Endothelial cell of umbilical vein (primary cell): Measurements from ENCODE around the gene SYTL4. TPM values are rescaled to one million over a fixed set of nuclear protein-coding genes. Genes with fewer than 3 reads are reported as not detected.

ENCODE experiments used
- BruUV-seq: library from RNA; stranded (reverse); fragments of 400-500 nt; replicated peaks from 2 replicates; lab custom pipeline; 2021; lab: Mats Ljungman, UMichigan
- CTCF ChIA-PET: fragments of 300-600, 350-600 bp; sonication (Branson Sonifier 250); formaldehyde crosslinking; loops from one replicate; lab custom pipeline; 2021; ENCODE audit warnings: antibody characterized with exemption, inconsistent platforms; lab: Charles Lee
- POLR2A ChIA-PET: fragments of 300-600, 350-600 bp; sonication (Branson Sonifier 250); formaldehyde crosslinking; loops from one replicate; lab custom pipeline; 2021; ENCODE audit warnings: antibody characterized with exemption, inconsistent platforms; lab: Charles Lee
- DNase-seq: peaks from one replicate; pipeline ENCODE4 v3.0.0-alpha.2; 2011; ENCODE audit warnings: low read depth, low spot score
- FAIRE-seq: peaks from 2 replicates; lab custom pipeline; 2011; peaks lifted over from hg19 to GRCh38; lab: Jason Lieb, UNC
- H2AFZ ChIP-seq: 2 replicates; pipeline ENCODE4 v1.6.0; 2012; ENCODE audit warnings: low read depth, low read length, control low read depth, inconsistent platforms
- H3K27ac ChIP-seq: 2 replicates; pipeline ENCODE4 v1.5.1; 2011; ENCODE audit warnings: low read depth, mild to moderate bottlenecking, control low read depth, low read length, moderate library complexity; ENCODE audit not compliant: insufficient read depth
- H3K27me3 ChIP-seq, 2 experiments: 2 replicates each; pipeline versions ENCODE4 v1.6.0 to v1.6.1; 2011; ENCODE audit warnings: low read length in 2 of 2, mixed read lengths in 1 of 2; ENCODE audit not compliant: control insufficient read depth in 2 of 2, insufficient read depth in 2 of 2
- H3K36me3 ChIP-seq, 2 experiments: 2 replicates in 1 of 2; 3 replicates in 1 of 2; pipeline ENCODE4 v1.5.1; 2011; ENCODE audit warnings: low read length in 2 of 2, mild to moderate bottlenecking in 1 of 2, moderate library complexity in 1 of 2; ENCODE audit not compliant: control insufficient read depth in 2 of 2, insufficient read depth in 2 of 2; ENCODE audit errors: extremely low read depth in 1 of 2
- H3K4me1 ChIP-seq: 3 replicates; pipeline ENCODE4 v1.5.1; 2011; ENCODE audit warnings: mild to moderate bottlenecking, low read length; ENCODE audit not compliant: control insufficient read depth, insufficient read depth; ENCODE audit errors: extremely low read depth
- H3K4me2 ChIP-seq: 2 replicates; pipeline ENCODE4 v1.6.1; 2011; ENCODE audit warnings: low read length, control low read depth, mixed read lengths; ENCODE audit not compliant: insufficient read depth
- H3K4me3 ChIP-seq, 3 experiments: fragments of 200-600 bp in 1 of 3; sonication (generic), shearing (Covaris generic) in 1 of 3; replicated peaks in 1 of 3; 2 replicates each; pipeline ENCODE4 v1.5.1; 2011 to 2016; ENCODE audit warnings: control low read depth in 3 of 3, low read length in 3 of 3, mild to moderate bottlenecking in 2 of 3, inconsistent platforms in 1 of 3, low read depth in 1 of 3, moderate library complexity in 1 of 3; ENCODE audit not compliant: insufficient read depth in 1 of 3
- H3K79me2 ChIP-seq: 2 replicates; pipeline ENCODE4 v1.6.0; 2012; ENCODE audit warnings: low read length, inconsistent platforms; ENCODE audit not compliant: control insufficient read depth, insufficient read depth
- H3K9ac ChIP-seq: replicated peaks from 2 replicates; pipeline ENCODE3; 2011; ENCODE audit warnings: low read length, control low read depth; ENCODE audit not compliant: insufficient read depth; ENCODE audit errors: extremely low read depth
- H3K9me1 ChIP-seq: replicated peaks from 3 replicates; pipeline ENCODE4 v1.6.0; 2011; ENCODE audit warnings: mild to moderate bottlenecking, low read length; ENCODE audit not compliant: control insufficient read depth, insufficient read depth; ENCODE audit errors: extremely low read depth
- H3K9me3 ChIP-seq: replicated peaks from 2 replicates; pipeline ENCODE4 v1.5.1; 2012; ENCODE audit warnings: low read length, inconsistent platforms; ENCODE audit not compliant: control insufficient read depth, insufficient read depth
- H4K20me1 ChIP-seq: replicated peaks from 2 replicates; pipeline ENCODE3; 2011; ENCODE audit warnings: mild to moderate bottlenecking, low read length; ENCODE audit not compliant: control insufficient read depth, insufficient read depth; ENCODE audit errors: extremely low read depth
- CTCF ChIP-seq, 2 donors: IDR thresholded peaks; 1 replicate in 1 of 2; 2 replicates in 1 of 2; pipeline ENCODE4 v1.5.1; 2011; ENCODE audit warnings: low read length in 2 of 2, mild to moderate bottlenecking in 2 of 2, moderate library complexity in 2 of 2, control low read depth in 1 of 2, inconsistent platforms in 1 of 2, low read depth in 1 of 2; ENCODE audit not compliant: insufficient read depth in 1 of 2; ENCODE audit errors: extremely low read depth in 1 of 2
- EZH2 ChIP-seq: IDR thresholded peaks from 2 replicates; pipeline ENCODE4 v1.6.1; 2012; ENCODE audit warnings: borderline replicate concordance, low read depth, mild to moderate bottlenecking, moderate library complexity, low read length, inconsistent platforms; ENCODE audit not compliant: severe bottlenecking
- FOS ChIP-seq: IDR thresholded peaks from 2 replicates; pipeline ENCODE4 v1.6.1; 2011; ENCODE audit warnings: mild to moderate bottlenecking, low read length, moderate library complexity, borderline replicate concordance; ENCODE audit not compliant: insufficient read depth
- GATA2 ChIP-seq: IDR thresholded peaks from 2 replicates; pipeline ENCODE4 v1.7.0; 2011; ENCODE audit warnings: low read depth, mild to moderate bottlenecking, moderate library complexity, mixed read lengths, low read length; ENCODE audit not compliant: insufficient read length, insufficient read depth
- JUN ChIP-seq: IDR thresholded peaks from 2 replicates; pipeline ENCODE4 v1.6.1; 2011; ENCODE audit warnings: borderline replicate concordance, low read depth; ENCODE audit not compliant: insufficient read length, insufficient read depth
- MAX ChIP-seq: IDR thresholded peaks from 2 replicates; pipeline ENCODE4 v1.6.1; 2011; ENCODE audit not compliant: insufficient read depth, insufficient read length
- MYC ChIP-seq: IDR thresholded peaks from one replicate; pipeline ENCODE4 v1.6.1; 2011; ENCODE audit warnings: mild to moderate bottlenecking, low read depth, low read length
- POLR2A ChIP-seq: IDR thresholded peaks from 2 replicates; pipeline ENCODE4 v1.6.1; 2012; ENCODE audit warnings: low read depth, mild to moderate bottlenecking, control low read depth, low read length
- POLR2AphosphoS5 ChIP-seq: IDR thresholded peaks from 2 replicates; pipeline ENCODE4 v1.6.1; 2012; ENCODE audit warnings: low read depth, mild to moderate bottlenecking, control low read depth, low read length, moderate library complexity; ENCODE audit not compliant: insufficient read depth
- dilution Hi-C: fragments of 300-500 bp; cut with MboI; formaldehyde crosslinking; loops from one replicate; pipeline ENCODE4 v1.15.0; 2019; ENCODE audit warnings: low sequenced_read_pairs; ENCODE audit not compliant: extremely low pct_ligation_motif_present
- intact Hi-C: fragments of 100-400 bp; cut with micrococcal nuclease; formaldehyde crosslinking; loops from one replicate; pipeline ENCODE4 v1.10.0; 2022
- polyA plus RNA-seq, 4 experiments: library from polyadenylated mRNA; depleted of rRNA in 3 of 4; stranded (reverse) in 3 of 4; unstranded in 1 of 4; fragments of >200 nt; gene quantifications; 2 replicates each; pipeline versions ENCODE4 v1.2.1 to v1.2.3, GENCODE V29; 2011 to 2012; ENCODE audit warnings: missing spikeins in 1 of 4
- total RNA-seq: library from RNA; stranded (reverse); gene quantifications from 2 replicates; pipeline ENCODE4 v1.2.3, GENCODE V29; 2021

Gene SYTL4
- total and polyA plus RNA-seq, 2 donors (not counting 3 experiments of a cell fraction or from before 2014, with no cell fraction given), result 25.6 to 44.1 TPM

- Histone ChIP-seq H3K9ac (no peak overlapping the region), H3K4me3 (no peak overlapping the region), H3K9me3 (no peaks in the 10 kb centered on the region), H3K27me3 (no peaks in the 10 kb centered on the region), H3K4me2 (no peak overlapping the region), H3K79me2 (peaks cover 18% of the 10 kb centered on the region), H3K36me3 (no peaks in the 10 kb centered on the region), H2AFZ (no peak overlapping the region), H3K9me1 (no peaks in the 10 kb centered on the region), H3K27ac (no peak overlapping the region), H4K20me1 (peaks cover 2% of the 10 kb centered on the region), H3K4me1 (no peaks in the 10 kb centered on the region)
- no peak for DNase-seq
- ChIA-PET CTCF (interaction anchor here (0.8 to 1.5 kb wide), 4 partner anchors 10 to 47 kb away, joined by 3 to 5 read pairs (median 4); no protein-coding TSS in a partner anchor), POLR2A (no interaction called here)
- intact Hi-C loops (no loop called here), dilution Hi-C loops (no loop called here)
- no peak for FAIRE-seq
- no TSS peak for BruUV-seq
- TF ChIP-seq JUN (no peak), POLR2A (no peak), CTCF (IDR thresholded peaks at IDR 0.05; ENCODE audit: extremely low read depth in 1 of 2, insufficient read depth in 1 of 2, low read depth in 1 of 2, low read length in 2 of 2) (no peak), EZH2 (no peak), POLR2AphosphoS5 (no peak), MAX (no peak), GATA2 (no peak), FOS (no peak), MYC (no peak)
Observed at GRCh38 chrX:100721328-100721727, 10.6 kb downstream of the SYTL4 start.
